Esophagus mucosa (tissue), 1 donor: Measurements from ENCODE around the gene ASB11. TPM values are rescaled to one million over a fixed set of nuclear protein-coding genes. Genes with fewer than 3 reads are reported as not detected.
"Not testable (repeated sequence)": the region's sequence is repeated elsewhere in the genome, so short reads cannot be mapped to it uniquely, and the experiment has no call there.

Experiments used
- ATAC-seq: fragments of 200-7000 bp; cut with Tn5 transposase; one replicate; pipeline ENCODE4 v1.9.1; 2020
- total RNA-seq: library from RNA; stranded (reverse); gene quantifications from one replicate; pipeline ENCODE4 v1.2.4, GENCODE V29; 2023
- donor health status: DM: yes; HTN: yes; CAD: no.

Gene ASB11
- total RNA-seq, 1 donor from 2014 or later = not detected

DNA sequence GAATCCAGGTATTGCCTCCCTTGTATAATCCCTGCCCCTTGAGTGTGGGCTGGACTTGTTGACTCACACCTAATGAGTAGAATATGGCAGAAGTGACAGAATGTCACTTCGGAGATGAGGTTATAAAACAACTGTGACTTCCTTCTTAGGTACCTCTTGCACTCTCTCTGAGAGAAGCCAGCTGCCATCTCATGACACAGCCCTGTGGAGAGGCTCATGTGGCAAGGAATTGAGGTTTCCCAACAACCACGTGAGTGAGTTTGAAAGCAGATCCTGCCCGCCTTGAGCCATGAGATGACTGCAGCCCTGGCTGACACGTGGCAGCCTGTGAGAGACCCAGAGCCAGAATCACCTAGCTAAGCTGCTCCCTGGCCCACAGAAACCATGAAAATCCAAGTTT is 13.5 kb downstream of the ASB11 start:
- ATAC-seq = peak; percentile 48

- ATAC-seq = no peak
These were observed 15.2 kb downstream of the ASB11 start for GRCh38 chrX:15299941-15300851.

DNA sequence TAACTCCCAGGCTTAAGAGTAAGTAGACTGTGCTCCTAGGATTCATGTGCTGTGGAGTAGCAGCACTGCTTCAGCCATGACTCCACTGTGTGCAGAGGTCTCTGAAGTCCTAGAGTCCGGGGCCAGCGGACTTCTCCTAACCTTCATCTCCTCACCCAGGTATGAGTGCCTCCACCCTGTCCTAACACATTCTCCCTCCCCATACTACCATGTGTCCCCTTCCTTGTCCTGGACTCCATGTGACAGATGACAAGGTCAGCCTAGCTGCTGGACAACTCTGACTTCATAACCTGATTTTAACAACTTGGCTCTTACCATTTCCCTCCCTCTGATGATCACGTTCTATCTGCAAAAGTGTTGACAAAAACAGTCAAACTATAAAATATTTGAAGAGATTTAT is 16.7 kb downstream of the ASB11 start:
- ATAC-seq = no peak

DNA sequence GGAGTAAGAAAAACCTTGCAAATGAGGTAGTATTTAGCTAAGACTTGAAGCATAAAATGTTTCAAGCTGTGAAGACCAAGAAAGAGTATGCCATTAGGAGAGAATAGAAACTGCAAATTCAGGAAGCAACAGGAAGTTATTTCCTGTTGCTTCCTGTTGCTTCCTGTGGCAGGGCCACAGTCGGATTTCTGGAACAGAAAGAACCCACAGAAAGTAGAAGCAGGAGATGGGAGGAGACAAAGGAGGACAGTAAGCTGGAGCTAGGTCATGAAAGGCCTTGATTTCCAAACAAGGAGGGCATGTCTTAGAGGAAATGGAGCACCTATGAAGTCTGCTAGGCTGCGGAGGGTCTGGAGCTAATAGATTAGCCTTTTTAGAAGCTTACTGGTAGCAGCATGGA is 17.2 kb downstream of the ASB11 start:
- no peak for ATAC-seq

DNA sequence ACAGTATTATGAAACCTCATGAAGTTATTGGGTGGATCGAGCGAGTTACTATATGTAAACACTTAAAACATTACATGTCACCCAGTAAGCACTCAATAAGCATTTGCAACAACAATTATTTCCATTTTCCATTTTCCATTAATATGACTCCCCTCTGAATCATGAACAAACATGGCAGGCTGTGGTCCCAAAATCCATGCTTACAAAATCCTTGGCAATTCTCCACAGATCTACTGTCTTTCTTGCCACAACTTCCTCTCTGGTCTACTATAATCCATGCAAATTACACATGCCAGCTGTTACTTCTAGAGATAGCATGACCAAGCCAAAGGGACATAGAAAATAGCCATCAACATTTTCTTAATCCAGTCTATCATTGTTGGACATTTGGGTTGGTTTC is 22.0 kb downstream of the ASB11 start:
- ATAC-seq = no peak

DNA sequence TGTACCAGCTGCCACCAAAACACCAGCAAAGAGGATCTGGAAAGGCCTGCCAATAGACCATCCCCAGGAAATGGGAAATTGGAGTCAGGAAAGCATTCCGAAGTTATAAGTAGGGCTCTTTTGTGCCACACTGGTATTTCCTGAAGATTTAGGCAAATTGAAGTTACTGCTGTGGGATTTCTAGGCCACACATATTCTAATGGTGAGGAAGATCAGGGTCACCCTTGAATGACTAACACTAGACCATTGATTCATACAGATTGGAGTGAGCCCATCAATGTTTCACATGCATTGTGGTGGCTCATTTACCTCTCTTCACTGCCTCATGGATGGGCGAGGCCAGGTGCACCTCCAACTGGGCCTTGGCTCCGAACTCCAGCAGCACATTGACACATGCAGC is 22.6 kb downstream of the ASB11 start:
- no peak for ATAC-seq

GRCh38 chrX:15277604-15278003 is 37.8 kb downstream of the ASB11 start:
- ATAC-seq = no peak

GRCh38 chrX:15274946-15275345 is 40.5 kb downstream of the ASB11 start:
- no peak for ATAC-seq

DNA sequence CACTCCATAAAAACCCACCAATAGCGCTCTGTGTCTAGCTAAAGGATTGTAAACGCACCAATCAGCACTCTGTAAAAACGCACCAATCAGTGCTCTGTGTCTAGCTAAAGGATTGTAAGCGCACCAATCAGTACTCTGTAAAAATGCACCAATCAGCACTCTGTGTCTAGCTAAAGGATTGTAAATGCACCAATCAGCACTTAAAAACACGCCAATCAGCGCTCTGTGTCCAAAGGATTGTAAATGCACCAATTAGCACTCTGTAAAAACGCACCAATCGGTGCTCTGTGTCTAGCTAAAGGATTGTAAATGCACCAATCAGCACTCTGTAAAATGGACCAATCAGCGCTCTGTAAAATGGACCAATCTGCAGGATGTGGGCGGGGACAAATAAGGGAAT is 42.2 kb downstream of the ASB11 start:
- not testable (repeated sequence) for ATAC-seq

GRCh38 chrX:15271757-15272156 is 43.7 kb downstream of the ASB11 start:
- ATAC-seq = no peak

GRCh38 chrX:15269618-15270521 is 45.6 kb downstream of the ASB11 start, which contains the start of gene ASB9:
ASB9 (minus strand) TSS chrX:15270083; CDS start chrX:15269874, 209 bp downstream.
- peak; percentile 90 for ATAC-seq

DNA sequence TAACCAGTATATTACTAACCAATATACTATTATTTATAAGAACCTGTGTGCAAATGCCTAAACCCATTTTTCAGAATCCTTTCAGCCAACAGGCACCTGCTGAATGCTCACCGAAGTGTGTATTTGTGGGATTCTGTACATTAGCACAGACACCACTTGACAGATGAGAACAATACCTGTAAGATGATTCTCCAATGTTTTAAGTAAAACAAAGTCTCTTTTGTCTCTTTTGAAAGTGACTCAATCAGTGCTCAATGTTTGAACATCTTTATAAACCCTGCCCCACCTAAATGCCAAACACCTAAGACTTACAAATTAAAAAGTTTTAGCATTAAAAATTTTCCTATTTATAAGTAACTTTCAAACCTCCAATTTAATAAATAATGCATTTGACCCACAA is 46.3 kb downstream of the ASB11 start:
- ATAC-seq = no peak

- no peak for ATAC-seq
These were observed 60.6 kb downstream of the ASB11 start for GRCh38 chrX:15254852-15255251.

GRCh38 chrX:15245896-15246295 is 69.5 kb downstream of the ASB11 start:
- no peak for ATAC-seq

- ATAC-seq = no peak
These were observed 71.0 kb downstream of the ASB11 start for GRCh38 chrX:15244421-15244820.

DNA sequence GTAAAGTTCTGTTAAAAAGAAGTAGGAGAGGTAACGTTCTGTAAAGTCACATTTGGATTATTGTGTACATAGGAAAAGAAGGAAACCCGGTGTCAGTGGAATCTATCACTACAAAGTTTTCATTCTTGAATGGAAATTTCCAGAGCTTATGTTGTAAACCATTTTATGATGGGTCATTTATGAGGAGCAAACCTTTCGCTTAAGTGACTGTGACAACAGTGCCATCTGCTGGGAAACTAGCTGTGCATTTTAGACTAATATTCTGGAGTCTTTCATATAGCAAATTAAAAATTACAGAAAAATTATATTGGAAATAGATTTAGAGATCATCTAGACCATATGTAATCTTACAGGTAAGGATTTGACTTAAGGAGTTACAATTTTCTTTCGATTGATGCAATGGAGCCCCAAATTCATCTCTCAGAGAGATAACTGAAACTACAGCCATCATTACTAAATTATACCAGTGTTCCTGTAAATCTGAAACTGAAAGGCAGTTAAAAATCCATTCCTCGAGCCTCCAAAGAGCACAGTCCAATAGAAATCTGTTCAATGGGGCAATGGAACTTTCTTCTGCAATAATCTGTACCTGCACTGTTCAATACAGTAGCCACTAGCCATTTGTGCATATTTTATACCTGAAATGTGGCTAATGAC is 72.4 kb downstream of the ASB11 start:
- no peak for ATAC-seq

DNA sequence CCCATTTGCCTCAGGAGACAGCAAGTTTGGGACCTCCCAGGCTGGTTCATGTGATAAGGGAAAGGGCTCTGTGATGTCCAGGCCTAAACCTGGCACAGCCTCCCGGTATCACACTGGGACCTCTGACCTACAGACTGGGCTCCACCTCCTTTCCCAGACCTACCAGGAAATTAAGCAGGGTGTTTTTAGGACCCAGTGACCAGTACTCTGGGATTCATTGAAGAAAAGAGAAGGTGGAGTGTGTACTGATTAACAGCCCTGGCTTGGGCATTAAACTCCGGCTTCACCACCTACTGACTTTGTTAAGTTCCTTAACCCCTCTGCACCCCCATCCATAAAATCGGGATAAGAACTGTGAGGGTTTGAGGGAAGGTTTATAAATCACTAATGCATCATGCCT is 74.1 kb downstream of the ASB11 start:
- ATAC-seq = no peak

- no peak for ATAC-seq
These were observed 75.0 kb downstream of the ASB11 start for GRCh38 chrX:15240414-15240813.

DNA sequence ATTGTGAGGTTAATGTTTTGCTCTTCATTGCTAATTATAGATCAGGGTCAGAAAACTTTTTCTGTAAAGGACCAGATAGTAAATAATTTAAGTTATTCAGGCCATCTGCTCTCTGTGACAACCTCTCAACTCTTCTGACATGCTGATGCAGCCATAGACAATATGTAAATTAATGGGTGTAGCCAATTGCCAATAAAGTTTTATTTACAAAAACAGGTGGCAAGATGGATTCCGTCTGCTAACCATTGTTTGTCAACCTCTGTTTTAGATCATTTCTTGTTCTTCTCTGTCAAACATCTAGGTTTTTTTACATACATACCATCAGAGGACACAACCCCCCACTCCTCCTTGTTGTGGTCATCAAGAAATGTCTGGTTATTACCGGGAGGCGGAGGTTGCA is 79.3 kb downstream of the ASB11 start:
- ATAC-seq = no peak

- no peak for ATAC-seq
These were observed 80.4 kb downstream of the ASB11 start for GRCh38 chrX:15235001-15235400.

DNA sequence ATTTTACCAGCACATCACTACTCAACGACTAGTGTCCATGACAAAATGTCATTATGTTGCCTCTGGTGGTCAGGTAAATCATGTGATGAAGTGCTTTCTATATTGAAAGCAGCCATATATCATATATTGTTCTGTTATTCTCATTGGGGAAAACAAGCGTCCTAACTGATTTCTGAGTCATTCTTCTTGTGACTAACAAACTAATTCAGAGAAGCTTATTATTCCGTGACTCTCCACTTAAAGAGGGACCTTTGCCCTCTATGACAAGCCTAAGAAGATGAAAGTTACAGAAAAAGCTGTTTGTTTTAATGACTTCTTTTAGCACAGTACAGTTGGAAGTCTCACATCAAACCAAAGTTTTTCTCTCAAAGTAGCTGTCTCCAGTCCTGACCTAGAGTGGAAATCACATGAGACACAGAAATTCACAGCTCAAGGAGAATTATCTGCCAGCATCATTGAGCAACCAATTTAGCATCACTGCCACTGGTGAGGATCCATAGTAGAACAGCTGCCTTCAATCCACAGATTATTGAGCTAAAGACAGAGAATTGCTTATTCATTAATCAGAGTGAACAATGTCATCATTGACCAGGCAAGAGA is 81.9 kb downstream of the ASB11 start:
- ATAC-seq = no peak
